HEK293T (cell line): ENCODE results near the gene DLEC1.
"Not testable (repeated sequence)": the region's sequence is repeated elsewhere in the genome, so short reads cannot be mapped to it uniquely, and the experiment has no call there.

Source experiments
- ARNT ChIP-seq: fragments of 450-650 bp; IDR thresholded peaks from 2 replicates; pipeline ENCODE4 v1.6.1; 2017; ENCODE audit warnings: mild to moderate bottlenecking
- BHLHE40 ChIP-seq: fragments of 450-650 bp; IDR thresholded peaks from 2 replicates; pipeline ENCODE4 v1.6.1; 2016; ENCODE audit warnings: mild to moderate bottlenecking, moderate library complexity, borderline replicate concordance
- ELF4 ChIP-seq: fragments of 450-650 bp; IDR thresholded peaks from 2 replicates; pipeline ENCODE4 v1.6.1; 2017; ENCODE audit warnings: antibody characterized with exemption
- FOXA1 ChIP-seq: fragments of 450-650 bp; IDR thresholded peaks from 2 replicates; pipeline ENCODE4 v1.6.1; 2016; ENCODE audit warnings: mild to moderate bottlenecking
- FOXK2 ChIP-seq: fragments of 450-650 bp; IDR thresholded peaks from 2 replicates; pipeline ENCODE4 v1.6.1; 2016; ENCODE audit warnings: mild to moderate bottlenecking
- FOXM1 ChIP-seq: fragments of 450-650 bp; IDR thresholded peaks from 2 replicates; pipeline ENCODE4 v1.6.1; 2017; ENCODE audit warnings: mild to moderate bottlenecking, borderline replicate concordance
- HDGF ChIP-seq: fragments of 450-650 bp; IDR thresholded peaks from 2 replicates; pipeline ENCODE4 v1.6.1; 2017; ENCODE audit warnings: antibody characterized with exemption, borderline replicate concordance
- LEF1 ChIP-seq: fragments of 450-650 bp; IDR thresholded peaks from 2 replicates; pipeline ENCODE4 v1.6.1; 2017; ENCODE audit warnings: mild to moderate bottlenecking, borderline replicate concordance
- PKNOX1 ChIP-seq: fragments of 450-650 bp; IDR thresholded peaks from 2 replicates; pipeline ENCODE4 v1.6.1; 2016
- SP1 ChIP-seq: fragments of 450-650 bp; IDR thresholded peaks from 2 replicates; pipeline ENCODE4 v1.6.1; 2017
- SUZ12 ChIP-seq: fragments of 450-650 bp; IDR thresholded peaks from 2 replicates; pipeline ENCODE4 v1.6.1; 2016; ENCODE audit warnings: mild to moderate bottlenecking
- TARDBP ChIP-seq: fragments of 450-650 bp; IDR thresholded peaks from 2 replicates; pipeline ENCODE4 v1.6.1; 2016

- TF ChIP-seq HDGF, SUZ12, TARDBP, ARNT, LEF1, FOXK2, FOXM1, PKNOX1, ELF4, BHLHE40, SP1, FOXA1: not testable (repeated sequence)
Observed at GRCh38 chr3:38135621-38136277, 96.7 kb downstream of the DLEC1 start.
